Ishikawa (cell line): ENCODE data around the gene GRXCR2.

Experiments
- CEBPB ChIP-seq: IDR thresholded peaks from 2 replicates; pipeline ENCODE4 v1.6.1; 2012
- CREB1 ChIP-seq: IDR thresholded peaks from 2 replicates; pipeline ENCODE4 v1.6.1; 2012; ENCODE audit warnings: low read depth
- EGR1 ChIP-seq: IDR thresholded peaks from 2 replicates; pipeline ENCODE4 v1.6.1; 2012
- EP300 ChIP-seq: IDR thresholded peaks from 2 replicates; pipeline ENCODE4 v1.6.1; 2012; ENCODE audit warnings: borderline replicate concordance
- FOXM1 ChIP-seq: IDR thresholded peaks from 2 replicates; pipeline ENCODE4 v1.6.1; 2012; ENCODE audit warnings: low read depth, borderline replicate concordance
- MAX ChIP-seq: IDR thresholded peaks from 2 replicates; pipeline ENCODE4 v1.6.1; 2012
- NFIC ChIP-seq: IDR thresholded peaks from 2 replicates; pipeline ENCODE4 v1.6.1; 2012
- RAD21 ChIP-seq: IDR thresholded peaks from 2 replicates; pipeline ENCODE4 v1.6.1; 2012; ENCODE audit warnings: low read depth
- REST ChIP-seq: IDR thresholded peaks from 2 replicates; pipeline ENCODE4 v1.6.1; 2012; ENCODE audit warnings: low read depth, mild to moderate bottlenecking
- TAF1 ChIP-seq: IDR thresholded peaks from 2 replicates; pipeline ENCODE4 v1.6.1; 2012; ENCODE audit warnings: low read depth, mild to moderate bottlenecking
- TCF12 ChIP-seq: IDR thresholded peaks from 2 replicates; pipeline ENCODE4 v1.6.1; 2012; ENCODE audit warnings: low read depth
- TEAD4 ChIP-seq: IDR thresholded peaks from 2 replicates; pipeline ENCODE4 v1.6.1; 2012
- USF1 ChIP-seq: IDR thresholded peaks from 2 replicates; pipeline ENCODE4 v1.6.1; 2012
- YY1 ChIP-seq: IDR thresholded peaks from 2 replicates; pipeline ENCODE4 v1.6.1; 2012; ENCODE audit warnings: low read depth
- ZBTB7A ChIP-seq: IDR thresholded peaks from 2 replicates; pipeline ENCODE4 v1.6.1; 2012; ENCODE audit warnings: low read depth

The GRXCR2 gene

GRCh38 chr5:145829708-145830361 lies 43.0 kb downstream of the GRXCR2 start:
- TF ChIP-seq YY1 = no peak
- no peak for TF ChIP-seq REST
- TF ChIP-seq TEAD4 = no peak
- no peak for TF ChIP-seq FOXM1
- TF ChIP-seq RAD21 = no peak
- no peak for TF ChIP-seq EGR1
- TF ChIP-seq NFIC = no peak
- TF ChIP-seq CREB1 = no peak
- TF ChIP-seq MAX = no peak
- TF ChIP-seq TAF1 = no peak
- TF ChIP-seq ZBTB7A = no peak
- no peak for TF ChIP-seq TCF12
- no peak for TF ChIP-seq USF1
- no peak for TF ChIP-seq CEBPB
- no peak for TF ChIP-seq EP300

- TF ChIP-seq ZBTB7A (no peak), EP300 (no peak), MAX (no peak), YY1 (no peak), TEAD4 (no peak), CEBPB (no peak), FOXM1 (no peak), RAD21 (no peak), TAF1 (no peak), REST (no peak), CREB1 (no peak), USF1 (no peak), TCF12 (no peak), EGR1 (no peak), NFIC (no peak)
Observed at GRCh38 chr5:145826895-145827674, 45.7 kb downstream of the GRXCR2 start.

- peak; percentile 79 for TF ChIP-seq RAD21
- no peak for TF ChIP-seq YY1
Observed at GRCh38 chr5:145825751-145826180, 47.0 kb downstream of the GRXCR2 start.

- no peak for TF ChIP-seq CREB1
- no peak for TF ChIP-seq FOXM1
- TF ChIP-seq EGR1 = no peak
- TF ChIP-seq TCF12 = no peak
- TF ChIP-seq TAF1 = no peak
- TF ChIP-seq RAD21 = no peak
- TF ChIP-seq ZBTB7A = no peak
- TF ChIP-seq REST = no peak
Observed at GRCh38 chr5:145824040-145824439, 48.8 kb downstream of the GRXCR2 start.
